Activated naive CD8-positive, alpha-beta T cell (primary cell): ENCODE data around the gene NAV2.

Experiments used
- H3K27ac Mint-ChIP-seq: one replicate; pipeline ENCODE4 v1.8.0; 2021; ENCODE audit warnings: mixed read lengths
- H3K27me3 Mint-ChIP-seq: one replicate; pipeline ENCODE4 v1.8.0; 2021; ENCODE audit warnings: mixed read lengths
- H3K36me3 Mint-ChIP-seq: one replicate; pipeline ENCODE4 v1.8.0; 2021; ENCODE audit warnings: mixed read lengths
- H3K4me1 Mint-ChIP-seq: one replicate; pipeline ENCODE4 v1.8.0; 2021; ENCODE audit warnings: low read depth, mixed read lengths
- H3K4me3 Mint-ChIP-seq: one replicate; pipeline ENCODE4 v1.8.0; 2021; ENCODE audit warnings: mild to moderate bottlenecking, mixed read lengths
- H3K9me3 Mint-ChIP-seq: one replicate; pipeline ENCODE4 v1.8.0; 2021; ENCODE audit warnings: low read depth, mixed read lengths

The NAV2 gene

GRCh38 chr11:20110908-20111669 is 398.5 kb downstream of the NAV2 start:
- Mint-ChIP-seq H3K4me3 (no peak overlapping the region), H3K27ac (no peak overlapping the region), H3K27me3 (peaks cover 4% of the 10 kb centered on the region), H3K36me3 (peaks cover 2% of the 10 kb centered on the region), H3K9me3 (no peaks in the 10 kb centered on the region), H3K4me1 (no peaks in the 10 kb centered on the region)

- Mint-ChIP-seq H3K27ac (no peak overlapping the region), H3K36me3 (peaks cover 2% of the 10 kb centered on the region), H3K9me3 (no peaks in the 10 kb centered on the region), H3K27me3 (peaks cover 4% of the 10 kb centered on the region), H3K4me1 (no peaks in the 10 kb centered on the region), H3K4me3 (no peak overlapping the region)
These were observed 399.2 kb downstream of the NAV2 start for GRCh38 chr11:20111871-20112270.

GRCh38 chr11:20112291-20113148 is 399.9 kb downstream of the NAV2 start:
- H3K9me3 Mint-ChIP-seq, result no peaks in the 10 kb centered on the region
- H3K27ac Mint-ChIP-seq, result no peak overlapping the region
- no peak overlapping the region for H3K4me3 Mint-ChIP-seq
- peaks cover 2% of the 10 kb centered on the region for H3K36me3 Mint-ChIP-seq
- H3K4me1 Mint-ChIP-seq, result no peaks in the 10 kb centered on the region
- H3K27me3 Mint-ChIP-seq, result peaks cover 4% of the 10 kb centered on the region

GRCh38 chr11:20113149-20113438 is 400.5 kb downstream of the NAV2 start:
- peaks cover 4% of the 10 kb centered on the region for H3K27me3 Mint-ChIP-seq
- H3K36me3 Mint-ChIP-seq, result peaks cover 2% of the 10 kb centered on the region
- H3K9me3 Mint-ChIP-seq, result no peaks in the 10 kb centered on the region
- no peaks in the 10 kb centered on the region for H3K4me1 Mint-ChIP-seq
- H3K4me3 Mint-ChIP-seq, result no peak overlapping the region
- no peak overlapping the region for H3K27ac Mint-ChIP-seq

- Mint-ChIP-seq H3K4me1 (no peaks in the 10 kb centered on the region), H3K27me3 (peaks cover 4% of the 10 kb centered on the region), H3K27ac (no peak overlapping the region), H3K4me3 (no peak overlapping the region), H3K9me3 (no peaks in the 10 kb centered on the region), H3K36me3 (peaks cover 2% of the 10 kb centered on the region)
These were observed 402.0 kb downstream of the NAV2 start for GRCh38 chr11:20114588-20114987.

- Mint-ChIP-seq H3K27ac (no peak overlapping the region), H3K36me3 (peaks cover 2% of the 10 kb centered on the region), H3K4me1 (no peaks in the 10 kb centered on the region), H3K27me3 (peaks cover 9% of the 10 kb centered on the region), H3K4me3 (no peak overlapping the region), H3K9me3 (no peaks in the 10 kb centered on the region)
These were observed 404.2 kb downstream of the NAV2 start for GRCh38 chr11:20116825-20117224.

- peaks cover 9% of the 10 kb centered on the region for H3K27me3 Mint-ChIP-seq
- H3K4me1 Mint-ChIP-seq, result no peaks in the 10 kb centered on the region
- H3K27ac Mint-ChIP-seq, result no peak overlapping the region
- H3K9me3 Mint-ChIP-seq, result no peaks in the 10 kb centered on the region
- H3K36me3 Mint-ChIP-seq, result peaks cover 2% of the 10 kb centered on the region
- no peak overlapping the region for H3K4me3 Mint-ChIP-seq
These were observed 404.7 kb downstream of the NAV2 start for GRCh38 chr11:20117291-20117690.

- Mint-ChIP-seq H3K4me3 (no peak overlapping the region), H3K27me3 (peaks cover 7% of the 10 kb centered on the region), H3K4me1 (no peaks in the 10 kb centered on the region), H3K27ac (no peak overlapping the region), H3K9me3 (no peaks in the 10 kb centered on the region), H3K36me3 (peaks cover 2% of the 10 kb centered on the region)
These were observed 405.6 kb downstream of the NAV2 start for GRCh38 chr11:20118209-20118608.

- no peak overlapping the region for H3K27ac Mint-ChIP-seq
- H3K4me1 Mint-ChIP-seq, result no peaks in the 10 kb centered on the region
- peaks cover 7% of the 10 kb centered on the region for H3K27me3 Mint-ChIP-seq
- H3K4me3 Mint-ChIP-seq, result no peak overlapping the region
- no peaks in the 10 kb centered on the region for H3K9me3 Mint-ChIP-seq
- peaks cover 2% of the 10 kb centered on the region for H3K36me3 Mint-ChIP-seq
These were observed 406.7 kb downstream of the NAV2 start for GRCh38 chr11:20119315-20119714.

GRCh38 chr11:20120134-20120925 is 407.7 kb downstream of the NAV2 start:
- Mint-ChIP-seq H3K36me3 (no peaks in the 10 kb centered on the region), H3K27me3 (peaks cover 4% of the 10 kb centered on the region), H3K9me3 (no peaks in the 10 kb centered on the region), H3K4me1 (no peaks in the 10 kb centered on the region), H3K4me3 (no peak overlapping the region), H3K27ac (no peak overlapping the region)

- H3K36me3 Mint-ChIP-seq, result no peaks in the 10 kb centered on the region
- no peaks in the 10 kb centered on the region for H3K9me3 Mint-ChIP-seq
- peaks cover 4% of the 10 kb centered on the region for H3K27me3 Mint-ChIP-seq
- no peak overlapping the region for H3K27ac Mint-ChIP-seq
- no peaks in the 10 kb centered on the region for H3K4me1 Mint-ChIP-seq
- H3K4me3 Mint-ChIP-seq, result no peak overlapping the region
These were observed 409.5 kb downstream of the NAV2 start for GRCh38 chr11:20122131-20122530.

- H3K36me3 Mint-ChIP-seq, result no peaks in the 10 kb centered on the region
- H3K27ac Mint-ChIP-seq, result no peak overlapping the region
- H3K4me1 Mint-ChIP-seq, result no peaks in the 10 kb centered on the region
- H3K4me3 Mint-ChIP-seq, result no peak overlapping the region
- H3K9me3 Mint-ChIP-seq, result no peaks in the 10 kb centered on the region
- H3K27me3 Mint-ChIP-seq, result peaks cover 4% of the 10 kb centered on the region
These were observed 413.3 kb downstream of the NAV2 start for GRCh38 chr11:20125927-20126326.

- Mint-ChIP-seq H3K4me1 (peaks cover under 1% of the 10 kb centered on the region), H3K36me3 (no peaks in the 10 kb centered on the region), H3K27me3 (peaks cover 4% of the 10 kb centered on the region), H3K27ac (no peak overlapping the region), H3K9me3 (no peaks in the 10 kb centered on the region), H3K4me3 (no peak overlapping the region)
These were observed 414.1 kb downstream of the NAV2 start for GRCh38 chr11:20126724-20127123.

GRCh38 chr11:20127671-20128527 is 415.3 kb downstream of the NAV2 start:
- Mint-ChIP-seq H3K4me3 (no peak overlapping the region), H3K27me3 (peaks cover 11% of the 10 kb centered on the region), H3K27ac (no peak overlapping the region), H3K36me3 (no peaks in the 10 kb centered on the region), H3K9me3 (no peaks in the 10 kb centered on the region), H3K4me1 (peaks cover 8% of the 10 kb centered on the region)
